Measurements from ENCODE around the gene DNAH14.
"Not testable (repeated sequence)": the region's sequence is repeated elsewhere in the genome, so short reads cannot be mapped to it uniquely, and the experiment has no call there.

Gene DNAH14

DNA sequence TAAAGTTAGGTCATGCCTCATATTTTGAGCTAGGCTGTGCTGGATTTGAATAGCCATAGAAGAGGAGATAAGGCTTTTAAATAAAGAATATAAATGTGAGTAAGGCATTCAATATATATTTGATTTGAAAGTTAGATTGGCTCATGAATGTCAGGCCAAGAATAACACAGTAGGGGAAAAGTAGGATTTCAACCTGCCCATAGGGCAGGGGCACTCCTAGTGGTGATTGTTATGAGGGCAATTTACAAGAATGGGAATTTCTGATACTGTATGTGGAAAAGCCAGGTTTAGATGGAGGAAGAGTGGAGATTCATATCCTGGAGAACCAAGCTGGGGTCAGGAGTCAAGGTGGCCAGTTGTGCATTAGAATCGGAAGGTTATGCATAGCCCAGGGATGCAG, 74.9 kb downstream of the DNAH14 start:
- no peak for DNase-seq

DNA sequence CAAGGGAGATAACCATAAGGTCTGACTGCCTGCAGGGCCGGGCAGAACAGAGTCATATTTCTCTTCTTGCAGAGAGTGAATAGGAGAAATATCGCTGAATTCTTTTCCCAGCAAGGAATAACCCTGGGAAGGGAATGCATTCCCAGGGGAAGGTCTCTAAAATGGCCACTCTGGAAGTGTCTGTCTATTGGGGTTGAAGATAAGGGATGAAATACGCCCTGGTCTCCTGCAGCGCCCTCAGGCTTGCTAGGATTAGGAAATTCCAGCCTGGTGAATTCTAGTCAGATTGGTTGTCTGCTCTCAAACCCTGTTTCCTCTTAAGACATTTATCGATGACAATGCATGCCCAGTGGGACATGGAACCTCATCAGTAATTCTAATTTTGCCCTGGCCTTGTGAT, 76.9 kb downstream of the DNAH14 start:
- not testable (repeated sequence) for DNase-seq

DNA sequence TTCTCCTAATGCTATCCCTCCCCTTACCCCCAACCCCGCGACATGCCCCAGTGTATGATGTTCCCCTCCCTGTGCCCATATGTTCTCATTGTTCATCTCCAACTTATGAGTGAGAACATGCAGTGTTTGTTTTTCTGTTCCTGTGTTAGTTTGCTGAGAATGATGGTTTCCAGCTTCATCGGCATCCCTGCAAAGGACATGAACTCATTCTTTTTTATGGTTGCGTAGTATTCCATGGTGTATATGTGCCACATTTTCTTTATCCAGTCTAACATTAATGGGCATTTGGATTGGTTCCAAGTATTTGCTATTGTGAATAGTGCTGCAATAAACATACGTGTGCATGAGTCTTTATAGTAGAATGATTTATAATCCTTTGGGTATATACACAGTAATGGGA, 78.6 kb downstream of the DNAH14 start:
- DNase-seq, result not testable (repeated sequence)

DNA sequence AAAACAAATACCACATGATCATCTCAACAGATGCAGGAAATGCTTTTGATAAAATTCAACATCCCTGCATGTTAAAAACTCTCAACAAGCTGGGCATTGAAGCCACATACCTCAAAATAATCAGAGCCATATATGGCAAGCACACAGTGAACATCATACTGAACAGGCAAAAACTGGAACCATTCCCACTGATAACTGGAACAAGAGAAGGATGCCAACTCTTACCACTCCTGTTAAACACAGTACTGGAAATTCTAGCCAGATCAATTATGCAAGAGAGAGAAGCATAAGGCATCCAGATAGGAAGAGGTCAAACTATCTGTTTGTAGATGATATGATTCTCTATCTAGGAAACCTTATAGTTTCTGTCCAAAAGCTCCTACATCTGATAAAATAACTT, 91.6 kb downstream of the DNAH14 start:
- no peak for DNase-seq

DNA sequence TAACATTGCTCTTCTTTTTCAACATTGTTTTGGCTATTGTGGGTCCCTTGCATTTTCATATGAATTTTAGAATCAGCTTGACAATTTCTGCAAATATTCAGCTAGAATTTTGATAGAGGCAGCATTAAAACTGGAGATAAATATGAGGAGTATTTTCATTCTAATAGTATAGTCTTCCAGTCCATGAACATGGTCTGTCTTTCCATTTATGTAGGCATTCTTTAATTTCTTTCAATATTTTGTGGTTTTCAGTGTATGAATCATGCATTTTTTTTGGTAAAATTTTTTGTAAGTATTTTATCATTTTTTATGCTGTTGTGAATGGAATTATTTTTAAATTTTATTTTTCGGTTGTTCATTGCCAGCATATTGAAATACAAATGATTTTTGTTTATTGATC, 97.2 kb downstream of the DNAH14 start:
- no peak for DNase-seq

DNA sequence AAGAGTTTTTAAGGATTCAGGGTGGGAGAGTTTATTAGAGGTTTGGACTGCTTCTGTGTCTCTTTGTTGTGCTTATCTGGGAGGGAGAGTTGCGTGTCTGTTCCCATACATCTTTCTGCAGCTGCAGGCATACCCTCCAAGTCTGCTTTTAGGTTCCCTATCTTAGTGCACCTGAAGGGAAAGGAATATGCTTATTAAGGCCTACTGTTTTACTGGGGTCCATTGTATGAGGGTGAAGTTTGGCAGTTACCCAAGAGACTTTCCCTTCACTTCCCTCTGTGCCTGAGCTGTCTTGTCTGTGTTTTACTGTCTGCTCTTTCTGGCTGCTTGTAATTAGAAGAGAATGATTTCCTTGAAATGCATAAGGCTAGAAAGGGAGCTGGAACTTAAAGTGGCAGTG, 107.0 kb downstream of the DNAH14 start:
- DNase-seq, result not testable (repeated sequence)

DNA sequence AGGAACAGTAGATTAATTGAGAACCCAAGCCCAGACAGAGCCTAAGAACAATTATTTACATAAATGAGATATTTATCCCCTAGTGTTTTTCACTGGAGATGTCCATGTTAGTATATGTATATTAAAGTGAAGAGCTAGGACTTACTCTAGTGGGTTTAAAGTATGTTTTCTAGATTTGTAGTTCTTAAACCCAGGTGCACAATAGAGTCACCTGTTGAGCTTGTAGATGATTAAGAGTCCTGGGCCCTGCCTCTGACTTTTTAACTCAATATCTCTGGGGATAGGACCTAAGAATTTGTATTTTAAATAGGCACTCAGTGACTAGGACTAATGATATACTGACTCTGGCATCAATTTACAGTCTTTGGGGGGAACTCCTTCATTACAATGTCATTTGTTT, 112.8 kb downstream of the DNAH14 start:
- no peak for DNase-seq

DNA sequence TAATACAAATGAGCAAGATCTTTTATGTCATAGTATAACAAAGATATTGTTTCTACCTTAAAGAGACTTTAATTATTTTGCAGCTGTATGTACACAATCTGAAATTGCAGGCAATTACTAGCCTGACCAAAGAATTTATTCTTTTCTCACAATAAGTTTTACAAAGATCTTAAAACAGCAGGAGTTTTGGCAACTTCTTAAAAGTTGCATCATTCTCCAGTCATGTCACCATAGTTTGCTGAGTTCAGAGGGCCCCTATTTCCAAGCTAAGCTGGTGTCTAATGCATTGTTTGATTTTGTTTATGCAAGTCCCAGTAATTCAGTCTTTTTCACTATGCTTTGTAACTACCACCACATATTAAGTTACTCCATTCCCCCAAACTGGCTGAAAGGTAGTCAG, 114.8 kb downstream of the DNAH14 start:
- DNase-seq, result no peak

DNA sequence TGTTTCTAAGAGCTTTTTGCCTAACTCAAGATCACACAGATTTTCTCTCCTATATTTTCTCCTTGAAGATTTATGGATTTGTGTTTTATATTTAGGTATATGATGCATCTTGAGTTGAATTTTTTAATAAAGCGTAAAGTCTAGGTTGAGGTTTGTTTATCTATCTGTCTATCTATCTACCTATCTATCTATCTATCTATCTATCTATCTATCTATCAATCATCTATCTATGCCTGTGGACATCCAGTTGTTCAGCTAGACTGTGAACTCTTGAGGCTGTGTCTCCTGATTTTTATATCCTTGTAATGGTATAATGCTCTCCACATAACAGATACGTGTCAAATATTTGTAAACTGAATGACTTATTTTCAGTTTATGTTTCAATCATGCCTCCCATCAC, 120.1 kb downstream of the DNAH14 start:
- DNase-seq, result no peak

DNA sequence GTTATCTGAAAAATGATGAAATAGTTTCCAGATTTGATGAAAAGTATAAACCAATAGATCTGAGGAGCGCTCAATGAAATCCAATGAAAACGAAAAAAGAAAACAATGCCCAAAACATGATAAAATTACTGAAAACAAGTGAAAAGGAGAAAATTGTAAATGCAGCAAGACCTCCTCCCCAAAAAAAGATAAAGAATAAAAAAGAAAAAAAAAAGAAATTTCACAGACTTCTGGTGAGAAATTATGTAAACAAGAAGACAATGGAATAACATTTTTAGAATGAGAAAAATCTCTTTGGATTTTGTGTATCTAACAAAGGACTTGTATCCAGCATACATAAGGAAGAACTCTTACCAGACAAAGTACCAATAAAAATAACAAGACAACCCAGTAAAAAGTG, 134.2 kb downstream of the DNAH14 start:
- no peak for DNase-seq

DNA sequence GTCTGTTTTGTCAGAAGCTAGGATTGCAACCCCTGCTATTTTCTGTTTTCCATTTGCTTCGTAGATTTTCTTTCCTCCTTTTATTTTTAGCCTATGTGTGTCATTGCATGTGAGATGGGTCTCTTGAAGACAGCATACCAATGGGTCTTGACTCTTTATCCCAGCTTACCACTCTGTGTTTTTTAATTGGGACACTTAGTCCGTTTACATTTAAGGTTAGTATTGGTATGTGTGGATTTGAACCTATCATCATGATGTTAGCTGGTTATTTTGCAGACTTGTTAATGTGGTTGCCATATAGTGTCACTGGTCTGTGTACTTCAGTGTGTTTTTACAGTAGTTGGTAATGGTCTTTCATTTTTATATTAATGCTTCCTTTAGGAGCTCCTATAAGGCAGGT, 141.5 kb downstream of the DNAH14 start:
- no peak for DNase-seq

DNA sequence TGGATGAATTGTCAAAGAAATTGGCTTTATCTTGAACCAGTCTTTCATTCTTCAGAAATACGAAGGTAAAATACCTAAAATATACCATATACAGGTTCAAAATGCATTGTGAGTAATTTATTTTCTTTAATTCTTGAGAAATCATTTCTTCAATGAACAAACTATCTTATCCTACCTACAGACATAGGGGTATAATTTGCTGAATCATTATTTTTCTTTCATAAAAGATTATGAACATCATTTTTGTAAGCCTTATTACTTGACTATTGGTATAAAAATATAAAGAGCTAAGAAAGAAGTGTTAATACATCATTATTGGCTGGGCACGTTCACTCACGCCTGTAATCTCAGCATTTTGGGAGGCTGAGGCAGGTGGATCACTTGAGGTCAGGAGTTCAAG, 167.7 kb downstream of the DNAH14 start:
- DNase-seq, result no peak

DNA sequence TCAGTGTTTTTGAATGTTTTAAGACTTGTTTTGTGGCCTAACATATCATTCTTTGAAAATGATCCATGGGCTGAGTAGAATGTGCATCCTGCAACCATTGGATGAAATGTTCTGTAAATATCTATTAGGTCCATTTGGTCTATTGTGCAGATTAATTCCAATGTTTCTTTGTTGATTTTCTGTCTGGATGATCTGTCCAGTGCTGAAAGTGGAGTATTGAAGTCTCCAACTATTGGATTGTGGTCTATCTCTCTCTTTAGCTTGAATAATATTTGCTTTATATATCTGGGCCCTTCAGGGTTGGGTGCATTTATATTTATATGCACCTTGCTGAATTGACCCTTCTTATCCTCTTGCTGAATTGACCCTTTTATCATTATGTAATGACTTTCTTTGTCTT, 181.5 kb downstream of the DNAH14 start:
- DNase-seq, result no peak

DNA sequence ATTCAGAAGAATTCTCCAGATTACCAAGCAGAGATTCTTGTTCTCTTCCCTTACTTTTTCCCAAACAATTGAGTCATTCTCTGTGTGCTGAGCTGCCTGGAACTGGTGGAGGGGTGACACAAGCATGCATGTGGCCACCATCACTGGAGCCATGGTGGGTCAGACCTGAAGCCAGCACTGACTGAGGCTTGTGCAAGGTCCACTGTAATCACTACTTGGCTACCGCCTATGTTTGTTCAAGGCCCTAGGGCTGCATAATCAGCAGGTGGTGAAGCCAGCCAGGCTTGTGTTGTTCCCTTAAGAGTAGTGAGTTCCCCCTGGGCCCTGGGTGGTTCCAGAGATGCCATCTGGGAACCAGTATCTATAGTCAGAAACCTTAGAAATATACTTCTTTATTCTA, 183.8 kb downstream of the DNAH14 start:
- DNase-seq, result no peak

DNA sequence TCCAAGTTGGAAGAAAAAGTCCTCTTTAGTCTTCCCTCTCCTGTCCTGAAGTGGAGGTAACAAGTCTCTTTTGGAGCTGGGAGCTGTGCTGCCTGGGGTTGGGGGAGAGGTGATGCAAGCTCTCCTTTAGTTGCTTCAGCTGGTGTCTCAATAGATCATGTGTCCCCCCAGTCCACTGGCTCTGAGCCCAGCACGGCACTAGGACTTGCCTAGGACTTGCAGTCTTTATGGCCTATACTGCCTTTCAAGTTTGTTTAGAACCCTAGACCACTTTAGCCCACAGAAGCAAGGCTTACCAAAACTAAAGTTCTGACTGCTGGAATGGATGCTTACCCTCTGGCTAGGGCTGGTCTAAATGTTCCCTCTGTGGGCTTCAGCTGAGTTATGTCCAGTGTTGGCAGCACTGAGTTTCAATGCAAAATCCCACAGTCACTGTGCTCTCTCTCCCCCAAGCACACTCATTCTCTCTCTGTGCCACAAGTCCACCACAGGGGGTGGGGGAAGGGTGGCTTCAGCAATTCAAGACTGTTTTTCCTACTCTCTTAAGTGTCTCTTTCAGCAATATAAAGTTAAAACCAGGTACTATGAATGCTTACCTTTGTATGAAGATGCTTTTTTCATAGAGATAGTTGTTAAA, 185.0 kb downstream of the DNAH14 start:
- no peak for DNase-seq

DNA sequence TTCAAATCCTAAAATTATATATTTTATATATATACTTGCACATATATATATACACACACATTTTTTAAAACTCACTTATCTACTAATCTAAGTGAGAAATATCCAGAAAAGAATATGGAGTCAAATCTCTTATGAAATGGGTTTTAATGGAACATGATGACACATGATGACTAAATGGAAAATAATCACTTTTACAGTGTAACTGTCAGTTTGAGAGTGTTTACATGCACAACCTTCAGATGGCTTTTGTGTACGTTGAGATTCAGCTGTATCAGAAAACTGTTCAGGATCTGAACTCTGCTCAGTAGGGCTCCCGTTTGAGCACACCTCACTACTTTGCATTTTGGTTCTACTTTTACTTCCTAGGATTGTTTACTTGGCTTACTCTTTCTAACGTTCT, 189.8 kb downstream of the DNAH14 start:
- DNase-seq, result no peak

DNA sequence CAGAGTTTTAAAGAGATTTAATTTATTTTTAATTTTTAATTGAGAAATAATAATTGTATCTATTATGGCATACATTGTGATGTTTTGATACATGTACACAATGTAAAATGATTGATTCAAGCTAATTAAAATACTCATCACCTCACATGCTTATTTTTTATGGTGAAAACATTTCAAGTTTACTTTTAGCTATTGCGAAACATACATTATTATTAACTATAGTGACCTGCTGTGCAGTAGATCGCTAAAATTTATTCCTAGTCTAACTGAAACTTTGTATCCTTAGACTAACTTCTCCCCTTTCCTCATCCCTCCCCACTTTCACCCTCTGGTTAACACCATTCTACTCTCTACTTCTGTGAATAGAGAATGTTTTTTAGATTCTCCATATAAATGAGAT, 191.6 kb downstream of the DNAH14 start:
- no peak for DNase-seq

DNA sequence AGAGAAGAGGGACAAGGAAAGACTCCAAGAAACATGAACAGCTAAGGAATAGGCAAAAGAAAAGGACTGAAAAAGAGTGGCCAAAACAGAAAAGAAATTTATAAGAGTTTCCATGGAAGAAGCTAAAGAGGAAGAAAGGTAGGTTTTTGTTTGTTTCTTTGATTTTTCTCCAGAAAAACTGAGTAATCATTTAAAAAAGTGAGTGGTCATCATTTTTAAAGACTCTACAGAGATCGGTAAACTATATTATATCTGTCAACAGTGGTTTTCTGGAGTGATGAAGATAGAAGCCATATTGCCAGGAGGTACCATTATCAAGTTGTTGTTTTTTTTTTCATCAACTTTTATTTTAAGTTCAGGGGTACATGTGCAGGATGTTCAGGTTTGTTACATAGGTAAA, 202.4 kb downstream of the DNAH14 start:
- no peak for DNase-seq

DNA sequence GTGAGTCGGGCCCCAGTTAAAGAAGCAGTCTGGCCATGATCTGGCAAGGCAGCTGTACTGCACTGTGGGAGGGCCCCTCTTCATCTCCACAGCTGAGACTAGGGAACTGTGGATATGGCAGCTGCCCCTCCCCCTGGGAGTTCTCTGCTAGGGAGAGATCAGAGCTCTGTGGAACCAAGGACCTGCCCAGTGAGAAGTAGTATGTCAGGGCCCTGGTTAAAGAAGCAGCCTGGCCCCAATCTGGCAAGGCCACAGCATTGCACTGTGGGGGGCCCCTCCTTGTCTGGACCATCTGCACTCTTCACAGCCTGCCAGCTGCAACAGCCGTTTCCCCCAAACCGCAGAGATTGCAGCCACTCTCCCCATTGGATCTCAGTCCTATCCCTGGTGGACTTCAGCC, 208.5 kb downstream of the DNAH14 start:
- DNase-seq, result peak; percentile 22

DNA sequence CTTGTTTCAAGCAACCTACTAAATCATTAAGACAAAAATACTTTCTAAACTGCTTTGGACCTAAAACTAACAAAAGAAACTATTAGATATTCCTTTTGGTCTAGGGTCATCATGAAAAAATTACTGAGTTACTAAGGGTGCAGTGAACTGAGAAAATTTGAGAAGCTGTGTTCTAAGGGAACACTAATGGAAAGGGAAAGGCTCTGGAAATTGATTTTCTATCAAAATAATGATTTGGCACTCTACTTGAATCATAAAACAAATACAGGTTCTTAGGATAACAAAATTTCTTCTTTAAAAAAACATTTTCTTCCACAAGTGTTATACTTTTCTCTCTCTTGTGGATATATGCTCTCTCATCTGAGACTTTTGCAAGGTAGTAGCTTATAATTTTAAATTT, 213.5 kb downstream of the DNAH14 start:
- DNase-seq, result no peak

DNA sequence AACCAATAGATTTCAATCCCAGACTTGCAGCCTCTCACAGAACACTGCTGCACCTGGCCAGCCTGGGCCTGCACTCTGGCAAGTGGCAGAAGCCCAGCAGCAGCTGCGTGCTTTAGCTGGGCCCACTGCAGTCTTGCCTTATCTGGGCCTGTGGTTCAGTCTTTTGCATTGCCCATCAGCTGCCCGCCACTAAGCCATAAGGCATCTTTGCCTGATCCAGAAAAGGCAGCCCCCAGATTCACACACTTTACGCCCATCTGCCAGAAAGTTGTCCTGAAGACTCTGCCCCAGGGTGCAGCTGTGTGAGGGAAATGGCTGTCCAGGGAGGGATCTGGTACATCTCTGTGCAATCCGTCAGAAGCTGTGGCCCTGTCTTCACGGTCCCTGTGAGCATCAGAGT, 217.0 kb downstream of the DNAH14 start:
- DNase-seq, result peak; percentile 57

DNA sequence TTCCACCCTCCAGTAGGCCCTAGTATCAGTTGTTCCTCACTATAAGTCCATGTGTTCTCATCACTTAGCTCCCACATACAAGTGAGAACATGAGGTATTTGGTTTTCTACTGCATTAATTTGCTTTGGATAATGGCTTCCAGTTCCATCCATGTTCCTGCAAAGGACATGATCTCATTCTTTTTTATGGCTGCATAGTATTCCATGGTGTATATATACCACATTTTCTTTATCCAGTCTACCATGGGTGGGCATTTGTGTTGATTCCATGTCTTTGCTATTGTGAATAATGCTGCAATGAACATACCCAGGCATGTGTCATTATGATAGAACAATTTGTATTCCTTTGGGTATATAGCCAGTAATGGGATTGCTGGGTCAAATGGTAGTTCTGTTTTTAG, 218.3 kb downstream of the DNAH14 start:
- DNase-seq, result not testable (repeated sequence)

DNA sequence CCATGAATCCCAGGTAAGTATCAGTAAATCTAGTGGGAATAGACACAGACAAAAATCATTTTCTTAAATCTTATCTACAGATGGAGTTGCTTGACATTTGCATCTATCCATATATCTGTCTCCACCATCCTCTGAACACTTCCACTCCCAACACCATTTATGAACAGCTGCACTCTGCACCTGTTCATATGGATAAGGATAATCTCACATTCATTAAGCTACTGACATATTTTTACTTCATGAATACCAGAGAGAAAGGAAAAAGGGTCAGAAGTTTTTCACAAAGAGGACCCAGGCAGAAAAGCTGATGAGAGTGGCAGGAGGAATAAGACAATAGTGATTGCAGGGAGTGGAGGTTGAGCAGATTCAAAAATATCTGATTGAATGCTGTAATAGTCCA, 222.6 kb downstream of the DNAH14 start:
- DNase-seq, result no peak

DNA sequence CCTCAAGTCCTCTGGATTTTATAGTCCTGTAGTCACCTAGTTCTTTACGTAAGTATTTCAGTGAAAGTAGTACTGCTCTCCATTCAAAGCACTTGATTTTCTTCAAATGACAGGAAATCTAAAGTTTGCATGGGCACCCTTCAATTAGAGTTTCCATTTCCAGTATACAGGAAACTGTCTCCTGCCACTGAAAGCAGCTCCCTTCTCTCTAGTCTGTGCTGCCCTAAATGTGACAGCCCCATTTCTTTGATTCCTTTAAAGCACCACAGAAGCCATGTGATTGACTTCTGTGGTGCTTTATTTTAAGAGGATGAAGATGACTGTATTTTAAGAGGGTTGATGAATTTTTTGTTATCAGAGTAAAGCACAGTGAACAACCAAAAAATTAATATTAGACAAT, 226.1 kb downstream of the DNAH14 start:
- no peak for DNase-seq

DNA sequence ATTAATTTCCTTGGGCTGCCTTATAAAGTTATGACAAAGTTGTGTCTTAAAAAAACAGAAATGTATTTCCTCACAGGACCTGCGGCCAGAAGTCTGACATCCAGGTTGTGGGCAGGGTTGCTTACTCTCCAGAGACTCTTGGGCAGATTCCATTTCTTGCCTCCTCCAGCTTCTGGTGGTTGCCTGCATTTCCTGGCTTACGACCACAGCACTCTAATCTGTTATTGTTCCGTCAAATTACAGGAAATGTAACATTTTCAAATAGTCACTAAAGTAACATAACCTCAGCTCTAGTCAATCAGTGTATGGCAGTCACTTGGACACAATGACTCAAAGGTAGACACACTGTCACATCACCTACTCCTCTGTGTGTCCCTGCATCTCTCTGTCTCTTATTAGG, 226.8 kb downstream of the DNAH14 start:
- DNase-seq, result peak; percentile 22

DNA sequence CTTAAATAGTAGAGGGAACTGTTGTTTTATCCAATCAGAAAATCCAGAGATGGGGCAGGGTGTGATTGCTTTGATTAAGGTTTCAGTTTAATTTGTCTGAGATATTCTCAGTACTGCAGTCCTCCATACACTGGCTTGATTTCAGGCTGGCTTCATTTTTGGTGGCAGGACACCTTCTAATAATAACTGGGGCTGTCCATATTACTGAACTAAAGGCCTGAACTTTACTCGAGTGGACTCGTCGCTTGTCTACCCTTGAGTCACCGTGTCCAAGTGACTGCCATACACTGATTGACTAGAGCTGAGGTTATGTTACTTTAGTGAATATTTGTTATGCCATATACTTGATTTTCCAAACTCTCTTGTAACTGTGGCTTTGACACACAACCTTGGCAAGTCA, 228.8 kb downstream of the DNAH14 start:
- DNase-seq, result no peak

All from right hindlimb (tissue), 1 donor.